Body of pancreas (tissue), 4 donors: ENCODE measurements around the gene PEX16. TPM values are rescaled to one million over a fixed set of nuclear protein-coding genes. Genes with fewer than 3 reads are reported as not detected.
A peak's percentile ranks its signal among the peaks of the same experiment; 100 is the strongest.

Experiments used
- ATAC-seq: fragments of 150-250 bp; one replicate; pipeline ENCODE4 v1.9.1; 2016
- DNase-seq, 4 donors: peaks; one replicate each; pipeline ENCODE4 v3.0.0-alpha.2; 2019
- H3K27ac ChIP-seq, 4 donors: fragments of 200-600 bp; sonication (generic); 1 replicate in 3 of 4; 2 replicates in 1 of 4; pipeline versions ENCODE4 v1.5.1 to v1.6.1; 2016 to 2019; ENCODE audit warnings: mild to moderate bottlenecking in 1 of 4, mixed read lengths in 1 of 4, moderate library complexity in 1 of 4
- H3K27me3 ChIP-seq, 2 donors: fragments of 200-600 bp; sonication (generic); one replicate each; pipeline ENCODE4 v1.6.0; 2016; ENCODE audit warnings: mild to moderate bottlenecking in 1 of 2
- H3K36me3 ChIP-seq, 2 donors: fragments of 200-600 bp; sonication (generic); replicated peaks in 1 of 2; 2 replicates each; pipeline ENCODE4 v1.5.1; 2016; ENCODE audit warnings: low read depth in 2 of 2; ENCODE audit not compliant: insufficient read depth in 1 of 2
- H3K4me1 ChIP-seq: fragments of 200-600 bp; sonication (generic); one replicate; pipeline ENCODE4 v1.6.0; 2016
- H3K4me3 ChIP-seq, 2 donors: fragments of 200-600 bp; sonication (generic); 1 replicate in 1 of 2; 2 replicates in 1 of 2; pipeline ENCODE4 v1.5.1; 2016 to 2019
- H3K9me3 ChIP-seq, 3 donors: fragments of 200-600 bp; sonication (generic); 1 replicate in 2 of 3; 2 replicates in 1 of 3; pipeline ENCODE4 v1.5.1; 2016
- POLR2A ChIP-seq, 3 donors: fragments of 450-650 bp; IDR thresholded peaks; one replicate each; pipeline ENCODE4 v1.6.1; 2016; ENCODE audit warnings: antibody characterized with exemption in 3 of 3, mild to moderate bottlenecking in 2 of 3
- WGBS, 2 donors: methylation state at CpG; one replicate each; pipeline ENCODE4 v1.1.5; 2017; 5-methylcytosine and 5-hydroxymethylcytosine counted together
- intact Hi-C: fragments of 100-400 bp; cut with DNase I; formaldehyde crosslinking; loops from one replicate; pipeline ENCODE4 v1.15.1; 2023
- total RNA-seq, 2 donors: library from RNA; depleted of rRNA; stranded (reverse); fragments of >200 nt; gene quantifications; one replicate each; pipeline ENCODE4 v1.1.0, GENCODE V29; 2016
- TF ChIP-seq, protein P1 (sequence below), 7 experiments: fragments of 450-650 bp in 4 of 7; fragments of 200-600 bp in 3 of 7; sonication (generic) in 3 of 7; IDR thresholded peaks; one replicate each; pipeline ENCODE4 v1.5.1; 2016 to 2019; ENCODE audit warnings: antibody characterized with exemption in 7 of 7

PEX16 gene
- total RNA-seq, 2 donors from 2014 or later: 29.1 to 41.5 TPM

DNA sequence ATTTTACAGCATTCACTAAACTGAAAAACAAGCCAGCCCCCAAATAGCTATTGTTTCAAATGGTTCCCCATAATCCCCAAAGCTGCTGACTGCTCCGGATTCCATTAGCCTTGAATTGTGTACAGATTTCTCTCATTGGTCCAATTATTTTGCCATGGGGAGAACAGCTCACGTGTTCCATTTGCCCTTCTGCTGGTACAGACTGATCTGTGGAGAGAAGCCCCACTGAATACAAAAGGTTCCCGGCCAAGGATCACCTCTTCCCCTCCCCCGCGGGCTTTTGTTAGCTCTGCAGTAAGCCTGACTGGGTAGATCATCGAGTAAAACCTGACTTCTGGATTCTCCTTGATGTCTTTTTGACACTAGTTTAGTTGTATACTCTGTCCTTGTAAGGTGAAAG lies 41.3 kb downstream of the PEX16 start:
- no peak for DNase-seq
- WGBS, 2 donors: 59 to 69% methylated on average over 6 of the region's 6 CpGs
- no peak for ATAC-seq
- Histone ChIP-seq H3K36me3 (peaks cover 6 to 20% of the 10 kb centered on the region in 2 donors), H3K9me3 (no peaks in the 10 kb centered on the region), H3K4me1 (no peaks in the 10 kb centered on the region), H3K27me3 (no peaks in the 10 kb centered on the region), H3K4me3 (no peak overlapping the region), H3K27ac (no peak overlapping the region)
- TF ChIP-seq POLR2A (IDR thresholded peaks at IDR 0.05): no peak
- TF ChIP-seq, protein P1, sequence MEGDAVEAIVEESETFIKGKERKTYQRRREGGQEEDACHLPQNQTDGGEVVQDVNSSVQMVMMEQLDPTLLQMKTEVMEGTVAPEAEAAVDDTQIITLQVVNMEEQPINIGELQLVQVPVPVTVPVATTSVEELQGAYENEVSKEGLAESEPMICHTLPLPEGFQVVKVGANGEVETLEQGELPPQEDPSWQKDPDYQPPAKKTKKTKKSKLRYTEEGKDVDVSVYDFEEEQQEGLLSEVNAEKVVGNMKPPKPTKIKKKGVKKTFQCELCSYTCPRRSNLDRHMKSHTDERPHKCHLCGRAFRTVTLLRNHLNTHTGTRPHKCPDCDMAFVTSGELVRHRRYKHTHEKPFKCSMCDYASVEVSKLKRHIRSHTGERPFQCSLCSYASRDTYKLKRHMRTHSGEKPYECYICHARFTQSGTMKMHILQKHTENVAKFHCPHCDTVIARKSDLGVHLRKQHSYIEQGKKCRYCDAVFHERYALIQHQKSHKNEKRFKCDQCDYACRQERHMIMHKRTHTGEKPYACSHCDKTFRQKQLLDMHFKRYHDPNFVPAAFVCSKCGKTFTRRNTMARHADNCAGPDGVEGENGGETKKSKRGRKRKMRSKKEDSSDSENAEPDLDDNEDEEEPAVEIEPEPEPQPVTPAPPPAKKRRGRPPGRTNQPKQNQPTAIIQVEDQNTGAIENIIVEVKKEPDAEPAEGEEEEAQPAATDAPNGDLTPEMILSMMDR (IDR thresholded peaks at IDR 0.05): no peak
- intact Hi-C loops: loop anchor here (10.0 kb wide), 1 partner anchor 128 kb away; no protein-coding TSS in a partner anchor

DNA sequence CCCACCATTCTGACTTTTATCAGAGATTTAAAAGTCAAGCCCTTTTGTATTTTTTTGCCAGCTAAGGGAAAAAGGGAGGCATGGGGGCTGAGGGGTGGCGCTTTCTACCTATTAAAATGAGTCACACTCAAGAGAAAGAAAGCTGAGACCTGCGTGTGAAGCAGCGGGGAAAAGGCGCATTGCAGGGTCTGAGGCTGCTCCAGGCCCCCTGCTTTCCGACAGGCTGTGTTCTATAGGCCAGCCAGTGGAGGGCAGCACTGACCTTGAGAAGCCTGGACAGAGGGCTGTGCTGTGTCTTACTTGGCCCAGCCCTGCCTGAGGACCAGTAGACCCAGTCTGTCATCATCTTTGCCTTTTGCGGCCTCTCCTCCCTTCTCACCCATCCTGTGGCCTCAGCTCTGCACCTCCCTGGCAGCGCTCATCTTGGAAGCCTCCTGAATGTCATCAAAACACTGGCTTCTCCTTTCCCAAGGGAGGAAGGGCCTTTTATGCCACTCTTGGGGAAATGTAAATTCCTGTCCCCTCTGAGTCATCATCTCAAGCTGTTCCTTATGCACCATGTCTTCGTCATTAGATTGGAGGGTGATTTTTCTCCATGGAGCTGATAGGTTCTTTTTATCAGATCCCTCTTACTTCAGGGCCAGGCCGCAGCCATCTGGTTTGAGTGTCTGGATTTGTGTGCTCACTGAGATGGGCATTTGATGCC lies 44.9 kb downstream of the PEX16 start:
- H3K4me1 ChIP-seq: no peaks in the 10 kb centered on the region
- 69% methylated on average over 9 of the region's 9 CpGs for WGBS, 2 donors
- H3K27ac ChIP-seq: no peak overlapping the region
- peak; percentile 54 to 70 (median 66) for DNase-seq
- H3K27me3 ChIP-seq: no peaks in the 10 kb centered on the region
- H3K36me3 ChIP-seq: peaks cover 24 to 37% of the 10 kb centered on the region in 2 donors
- intact Hi-C loops: loop anchor here (10.0 kb wide), 1 partner anchor 132 kb away; no protein-coding TSS in a partner anchor
- no peak overlapping the region for H3K4me3 ChIP-seq
- no peaks in the 10 kb centered on the region for H3K9me3 ChIP-seq
- TF ChIP-seq, protein P1 (IDR thresholded peaks at IDR 0.05): peak; percentile 38 to 68 (median 56)
- TF ChIP-seq POLR2A (IDR thresholded peaks at IDR 0.05): no peak
- peak; percentile 78 for ATAC-seq

DNA sequence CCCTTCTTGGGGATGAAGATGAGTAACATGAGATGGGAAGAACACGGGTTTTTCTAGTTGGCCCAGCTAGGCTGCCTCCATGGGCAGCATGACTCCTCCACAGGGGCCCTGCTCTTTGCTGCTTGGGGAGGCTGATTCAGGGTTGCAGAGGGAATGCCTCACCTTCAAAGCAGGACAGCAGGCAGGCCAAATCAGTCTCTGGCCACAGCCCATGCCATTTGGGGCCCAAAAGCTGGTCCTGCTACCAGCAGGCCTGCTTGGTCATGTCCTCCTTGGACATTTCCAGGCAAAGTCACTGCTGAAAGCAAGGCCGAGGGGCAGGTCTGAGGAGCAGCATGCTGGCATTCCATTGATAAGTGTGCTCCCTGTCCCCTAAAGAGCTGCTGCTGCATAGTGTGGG lies 46.0 kb downstream of the PEX16 start:
- ATAC-seq: no peak
- Histone ChIP-seq H3K9me3 (no peaks in the 10 kb centered on the region), H3K36me3 (peaks cover 24 to 38% of the 10 kb centered on the region in 2 donors), H3K4me3 (no peak overlapping the region), H3K27ac (no peak overlapping the region), H3K27me3 (no peaks in the 10 kb centered on the region), H3K4me1 (no peaks in the 10 kb centered on the region)
- 60 to 86% methylated on average over 1 to 2 of the region's 2 CpGs for WGBS, 2 donors
- DNase-seq: no peak
- intact Hi-C loops: loop anchor here (10.0 kb wide), 1 partner anchor 133 kb away; no protein-coding TSS in a partner anchor
- TF ChIP-seq, protein P1 (IDR thresholded peaks at IDR 0.05): no peak
- no peak for TF ChIP-seq POLR2A (IDR thresholded peaks at IDR 0.05)

- Histone ChIP-seq H3K27ac (no peak overlapping the region), H3K36me3 (peaks cover 24 to 38% of the 10 kb centered on the region in 2 donors), H3K4me3 (no peak overlapping the region), H3K9me3 (no peaks in the 10 kb centered on the region), H3K27me3 (no peaks in the 10 kb centered on the region), H3K4me1 (no peaks in the 10 kb centered on the region)
- ATAC-seq (no peak), DNase-seq (no peak)
- intact Hi-C loops: loop anchor here (10.0 kb wide), 1 partner anchor 134 kb away; no protein-coding TSS in a partner anchor
- TF ChIP-seq, protein P1 (IDR thresholded peaks at IDR 0.05): no peak
- TF ChIP-seq POLR2A (IDR thresholded peaks at IDR 0.05): no peak
- WGBS, 2 donors: 84 to 94% methylated on average over 4 of the region's 4 CpGs
Observed at GRCh38 chr11:45870706-45871105, 47.0 kb downstream of the PEX16 start.
